PC-3 (cell line): ENCODE data around the gene BRD4. TPM values are rescaled to one million over a fixed set of nuclear protein-coding genes. Genes with fewer than 3 reads are reported as not detected.
"Not testable (repeated sequence)": the region's sequence is repeated elsewhere in the genome, so short reads cannot be mapped to it uniquely, and the experiment has no call there.

Source experiments
- ATAC-seq: fragments of 200-7000 bp; cut with Tn5 transposase; 2 replicates; pipeline ENCODE4 v1.9.1; 2020; ENCODE audit warnings: mild to moderate bottlenecking, moderate library complexity
- BruUV-seq: library from RNA; stranded (reverse); fragments of 400-500 nt; replicated peaks from 2 replicates; lab custom pipeline; 2021; lab: Mats Ljungman, UMichigan
- CTCF ChIA-PET: fragments of 300-600 bp; sonication (Branson Sonifier 250); formaldehyde crosslinking; loops from one replicate; lab custom pipeline; 2022; ENCODE audit warnings: antibody characterized with exemption; lab: Charles Lee
- POLR2A ChIA-PET: fragments of 300-600 bp; sonication (Branson Sonifier 250); formaldehyde crosslinking; loops from one replicate; lab custom pipeline; 2022; ENCODE audit warnings: antibody characterized with exemption; ENCODE audit not compliant: unreplicated experiment; lab: Charles Lee
- DNase-seq: peaks from one replicate; pipeline ENCODE4 v3.0.0-alpha.2; 2015
- H2AFZ ChIP-seq: fragments of 300-600 bp; sonication (generic); 2 replicates; pipeline ENCODE4 v1.6.0; 2016; ENCODE audit warnings: antibody characterized with exemption, low read length
- H3F3A ChIP-seq: fragments of 300-600 bp; sonication (generic); one replicate; pipeline ENCODE4 v1.6.0; 2017; ENCODE audit warnings: antibody characterized with exemption, low read length, control low read depth, mild to moderate bottlenecking; ENCODE audit not compliant: unreplicated experiment
- H3K27ac ChIP-seq: fragments of 300-600 bp; sonication (generic); 2 replicates; pipeline ENCODE4 v1.5.1; 2016; ENCODE audit warnings: mild to moderate bottlenecking, low read length
- H3K27me3 ChIP-seq: fragments of 300-600 bp; sonication (generic); 2 replicates; pipeline ENCODE4 v1.6.1; 2016; ENCODE audit warnings: low read length, mixed read lengths
- H3K36me3 ChIP-seq: fragments of 300-600 bp; sonication (generic); 2 replicates; pipeline ENCODE4 v1.6.1; 2016; ENCODE audit warnings: low read depth, mixed run types, low read length, mixed read lengths
- H3K4me1 ChIP-seq: fragments of 300-600 bp; sonication (generic); 2 replicates; pipeline ENCODE4 v1.5.1; 2016; ENCODE audit warnings: low read length; ENCODE audit not compliant: insufficient read depth
- H3K4me2 ChIP-seq: fragments of 300-600 bp; sonication (generic); 2 replicates; pipeline ENCODE4 v1.6.0; 2016; ENCODE audit warnings: low read length
- H3K4me3 ChIP-seq: fragments of 300-600 bp; sonication (generic); 2 replicates; pipeline ENCODE4 v1.5.1; 2016; ENCODE audit warnings: mild to moderate bottlenecking, low read length, mixed read lengths
- H3K79me2 ChIP-seq: fragments of 300-600 bp; sonication (generic); 2 replicates; pipeline ENCODE4 v1.6.1; 2017; ENCODE audit warnings: low read length, mixed read lengths
- H3K9ac ChIP-seq: fragments of 300-600 bp; sonication (generic); 2 replicates; pipeline ENCODE4 v1.6.0; 2016; ENCODE audit warnings: mild to moderate bottlenecking, low read length
- H3K9me2 ChIP-seq: fragments of 300-600 bp; sonication (generic); replicated peaks from 2 replicates; pipeline ENCODE4 v1.6.1; 2016; ENCODE audit warnings: mixed run types, low read length, mixed read lengths
- H3K9me3 ChIP-seq: fragments of 300-600 bp; sonication (generic); 2 replicates; pipeline ENCODE4 v1.6.1; 2016; ENCODE audit warnings: low read length, mixed read lengths
- H4K20me1 ChIP-seq: fragments of 300-600 bp; sonication (generic); 2 replicates; pipeline ENCODE4 v1.6.1; 2016; ENCODE audit warnings: low read length, mixed read lengths
- CTCF ChIP-seq: fragments of 300-600 bp; sonication (generic); conservative IDR thresholded peaks from 2 replicates; pipeline ENCODE4 v1.5.1; 2017; ENCODE audit warnings: antibody characterized with exemption, low read depth, mild to moderate bottlenecking, low read length
- EZH2 ChIP-seq: fragments of 300-600 bp; sonication (generic); IDR thresholded peaks from one replicate; pipeline ENCODE4 v1.6.1; 2017; ENCODE audit warnings: antibody characterized with exemption, mild to moderate bottlenecking, low read length; ENCODE audit not compliant: unreplicated experiment
- EZH2phosphoT487 ChIP-seq: fragments of 300-600 bp; sonication (generic); IDR thresholded peaks from 2 replicates; pipeline ENCODE4 v1.6.1; 2018; ENCODE audit warnings: mild to moderate bottlenecking, antibody characterized with exemption, low read length, borderline replicate concordance
- intact Hi-C: fragments of 100-400 bp; cut with micrococcal nuclease; formaldehyde crosslinking; loops from 2 replicates; pipeline ENCODE4 v1.9.0; 2023
- total RNA-seq: library from RNA; depleted of rRNA; stranded (reverse); fragments of >200 nt; gene quantifications from 2 replicates; pipeline ENCODE4 v1.2.3, GENCODE V29; 2014

Gene BRD4
- total RNA-seq, 1 experiment from 2014 or later = 20.9 TPM

- DNase-seq = no peak
- no peaks in the 10 kb centered on the region for H4K20me1 ChIP-seq
- ATAC-seq = no peak
- no peaks in the 10 kb centered on the region for H3K79me2 ChIP-seq
- no peak overlapping the region for H3K27ac ChIP-seq
- ChIA-PET CTCF (no interaction called here), POLR2A (no interaction called here)
- no peaks in the 10 kb centered on the region for H3K9me3 ChIP-seq
- peaks cover 42% of the 10 kb centered on the region for H3K36me3 ChIP-seq
- no peaks in the 10 kb centered on the region for H3K9me2 ChIP-seq
- TF ChIP-seq EZH2 = no peak
- no peak for TF ChIP-seq EZH2phosphoT487
- no peak for TF ChIP-seq CTCF
- no TSS peak for BruUV-seq
- no peaks in the 10 kb centered on the region for H3K27me3 ChIP-seq
- H3K9ac ChIP-seq = no peak overlapping the region
- no peak overlapping the region for H3K4me3 ChIP-seq
- no peaks in the 10 kb centered on the region for H3K4me1 ChIP-seq
- H3K4me2 ChIP-seq = no peak overlapping the region
- intact Hi-C loops = no loop called here
- H3F3A ChIP-seq = no peaks in the 10 kb centered on the region
- no peak overlapping the region for H2AFZ ChIP-seq
These were observed 32.9 kb upstream of the BRD4 start for GRCh38 chr19:15365264-15365663.

- H3K9me3 ChIP-seq, DNase-seq, CTCF ChIA-PET, H3K9ac ChIP-seq, H3K27me3 ChIP-seq, H3K4me2 ChIP-seq, H3K79me2 ChIP-seq, ATAC-seq, H4K20me1 ChIP-seq, intact Hi-C loops, BruUV-seq, H3K9me2 ChIP-seq, H3K4me3 ChIP-seq, H2AFZ ChIP-seq, H3K4me1 ChIP-seq, H3K27ac ChIP-seq, H3F3A ChIP-seq, POLR2A ChIA-PET: not testable (repeated sequence)
- peaks cover 44% of the 10 kb centered on the region for H3K36me3 ChIP-seq
These were observed 31.5 kb upstream of the BRD4 start for GRCh38 chr19:15363791-15364190.

GRCh38 chr19:15363048-15363447 is 30.7 kb upstream of the BRD4 start:
- H3K9ac ChIP-seq, H3K4me2 ChIP-seq, H3K79me2 ChIP-seq, POLR2A ChIA-PET, H2AFZ ChIP-seq, H3K4me3 ChIP-seq, intact Hi-C loops, H3K27me3 ChIP-seq, DNase-seq, H3K9me3 ChIP-seq, ATAC-seq, H3F3A ChIP-seq, BruUV-seq, H3K9me2 ChIP-seq, H3K4me1 ChIP-seq, H3K27ac ChIP-seq, CTCF ChIA-PET, H4K20me1 ChIP-seq: not testable (repeated sequence)
- peaks cover 48% of the 10 kb centered on the region for H3K36me3 ChIP-seq

GRCh38 chr19:15360015-15360414 is 27.7 kb upstream of the BRD4 start:
- intact Hi-C loops, H3K4me2 ChIP-seq, H3K9me2 ChIP-seq, H2AFZ ChIP-seq, POLR2A ChIA-PET, H3K27ac ChIP-seq, H3K79me2 ChIP-seq, BruUV-seq, H4K20me1 ChIP-seq, H3K4me3 ChIP-seq, H3K4me1 ChIP-seq, DNase-seq, CTCF ChIA-PET, H3F3A ChIP-seq, H3K9ac ChIP-seq, H3K27me3 ChIP-seq, H3K9me3 ChIP-seq, ATAC-seq: not testable (repeated sequence)
- peaks cover 48% of the 10 kb centered on the region for H3K36me3 ChIP-seq
